GM21723 (cell line): ENCODE results near the gene TSPAN2.
A peak's percentile ranks its signal among the peaks of the same experiment; 100 is the strongest.

Experiments used
- ATAC-seq: cut with Tn5 transposase; IDR thresholded peaks from one replicate; pipeline ENCODE4 v1.9.1; 2021; ENCODE audit warnings: mild to moderate bottlenecking, moderate library complexity; ENCODE audit not compliant: unreplicated experiment

Gene TSPAN2

DNA sequence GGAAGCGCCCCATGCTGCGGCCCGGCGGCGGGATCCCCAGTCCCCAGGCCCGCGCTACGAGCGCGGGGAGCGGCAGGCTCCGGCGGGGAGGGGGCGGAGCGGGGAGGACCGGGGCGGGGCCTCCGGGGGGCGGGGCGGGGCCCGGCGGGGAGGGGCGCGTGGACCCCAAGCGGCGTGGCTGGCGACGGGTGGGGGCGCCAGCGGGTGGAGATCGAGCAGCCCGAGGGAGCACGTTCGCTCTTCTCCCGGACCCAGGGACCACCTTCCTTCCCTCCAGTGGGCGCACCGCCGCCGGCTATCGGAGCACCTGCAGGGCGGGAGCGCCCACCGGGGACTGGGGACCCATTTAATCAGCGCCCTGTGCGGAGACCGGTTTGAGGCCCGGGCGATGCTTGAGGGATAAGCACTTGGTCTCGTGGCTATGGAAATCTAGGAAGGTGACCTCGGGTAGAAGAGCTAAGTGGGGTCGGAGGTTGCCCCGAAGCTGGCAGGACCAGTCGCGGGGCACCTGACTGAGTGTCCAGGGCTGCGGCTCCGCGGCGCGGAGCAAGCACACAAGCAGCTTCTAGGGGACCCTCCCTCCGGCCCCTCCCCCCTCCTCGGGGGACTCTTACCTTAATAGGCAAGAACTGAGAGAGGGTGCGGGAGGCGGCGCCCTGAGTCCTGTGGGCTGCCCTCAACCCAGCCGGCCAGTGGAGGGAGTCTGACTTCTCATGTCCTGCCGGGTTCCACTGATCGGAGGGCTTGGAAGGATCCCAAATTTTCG lies at the start of gene TSPAN2:
TSPAN2 (minus strand) TSS at position 84 of the 766 bp plus-strand sequence; CDS start at position 13, 71 bp downstream.
- ATAC-seq, result no peak

DNA sequence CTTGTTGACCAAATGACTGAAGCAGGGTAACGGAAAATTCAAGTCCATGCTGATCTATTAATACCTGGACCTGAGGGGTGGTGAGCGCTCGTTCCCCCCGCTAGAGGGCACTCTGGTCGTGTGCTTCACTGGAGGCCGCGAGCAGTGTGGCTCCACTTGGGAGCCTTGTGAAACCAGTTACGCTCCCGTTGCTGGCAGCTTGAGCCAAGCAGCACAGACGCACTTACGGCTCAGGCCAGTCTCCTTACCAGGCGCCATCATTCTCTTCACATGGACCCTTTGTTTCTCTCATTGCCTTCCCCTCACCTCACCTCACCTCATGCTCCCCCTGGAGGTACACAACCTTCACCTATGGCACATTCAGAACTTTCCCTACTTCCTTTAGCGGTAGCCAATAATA lies 49.7 kb upstream of the TSPAN2 start:
- peak; percentile 90 for ATAC-seq

DNA sequence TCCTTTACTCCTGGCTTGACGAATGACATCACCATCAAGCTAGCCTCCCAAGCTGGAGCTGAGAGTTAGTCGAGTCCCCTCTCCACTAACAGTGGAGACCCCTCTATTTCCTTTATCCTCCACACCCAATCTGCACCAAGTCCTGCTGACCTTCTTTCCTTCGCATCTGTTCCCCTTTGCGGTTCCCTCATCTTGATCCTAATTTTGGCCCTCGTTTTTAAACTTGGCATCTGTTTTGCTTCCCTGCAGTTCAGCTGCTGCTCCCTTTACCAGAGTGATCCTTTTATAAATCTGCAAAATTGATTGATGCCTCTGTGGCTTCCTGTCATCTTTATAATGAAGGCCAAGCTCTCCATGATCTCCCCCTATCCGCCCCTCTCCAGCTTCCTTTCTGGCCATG lies 49.0 kb upstream of the TSPAN2 start:
- ATAC-seq, result no peak

DNA sequence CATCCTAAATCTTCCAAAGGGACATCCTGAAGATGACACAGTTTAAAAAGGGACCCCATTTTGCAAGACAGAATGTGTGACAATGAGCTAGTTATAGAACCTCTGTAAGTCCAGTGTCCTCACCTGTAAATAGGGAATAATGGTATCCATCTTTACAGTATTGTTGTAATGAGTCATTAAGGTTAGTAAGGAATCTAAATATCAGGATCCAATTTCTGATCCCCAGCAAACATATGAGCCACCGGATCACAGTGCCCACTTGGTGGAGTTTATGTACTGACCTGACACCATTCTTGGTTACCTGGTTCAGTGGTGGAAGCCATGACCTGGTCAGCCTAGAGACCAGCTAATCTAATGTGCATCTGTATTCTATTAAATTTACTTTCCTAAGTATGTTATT lies 47.9 kb upstream of the TSPAN2 start:
- ATAC-seq, result no peak

DNA sequence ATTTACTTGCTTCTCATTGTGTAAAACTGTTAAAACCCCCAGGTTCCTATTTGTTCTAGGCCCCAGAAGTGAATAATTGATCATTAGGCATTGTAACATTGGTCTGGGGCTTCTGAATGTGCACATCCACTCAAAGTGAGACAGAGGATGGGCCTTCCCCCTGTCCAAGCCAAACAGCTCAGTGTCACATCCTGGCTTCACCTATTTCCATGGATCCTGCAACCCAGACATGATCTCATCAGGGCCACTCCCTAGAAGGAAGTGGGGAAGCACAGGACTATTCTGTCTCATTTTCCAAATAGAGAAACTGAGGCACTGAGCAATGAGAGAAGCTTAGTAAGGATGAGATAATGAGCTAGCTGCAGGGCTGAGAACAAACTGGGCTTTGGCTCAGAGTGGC lies 47.4 kb upstream of the TSPAN2 start:
- ATAC-seq, result no peak

- ATAC-seq, result no peak
Observed at GRCh38 chr1:115136106-115136505, 46.8 kb upstream of the TSPAN2 start.

- ATAC-seq, result no peak
Observed at GRCh38 chr1:115135681-115136080, 46.4 kb upstream of the TSPAN2 start.

DNA sequence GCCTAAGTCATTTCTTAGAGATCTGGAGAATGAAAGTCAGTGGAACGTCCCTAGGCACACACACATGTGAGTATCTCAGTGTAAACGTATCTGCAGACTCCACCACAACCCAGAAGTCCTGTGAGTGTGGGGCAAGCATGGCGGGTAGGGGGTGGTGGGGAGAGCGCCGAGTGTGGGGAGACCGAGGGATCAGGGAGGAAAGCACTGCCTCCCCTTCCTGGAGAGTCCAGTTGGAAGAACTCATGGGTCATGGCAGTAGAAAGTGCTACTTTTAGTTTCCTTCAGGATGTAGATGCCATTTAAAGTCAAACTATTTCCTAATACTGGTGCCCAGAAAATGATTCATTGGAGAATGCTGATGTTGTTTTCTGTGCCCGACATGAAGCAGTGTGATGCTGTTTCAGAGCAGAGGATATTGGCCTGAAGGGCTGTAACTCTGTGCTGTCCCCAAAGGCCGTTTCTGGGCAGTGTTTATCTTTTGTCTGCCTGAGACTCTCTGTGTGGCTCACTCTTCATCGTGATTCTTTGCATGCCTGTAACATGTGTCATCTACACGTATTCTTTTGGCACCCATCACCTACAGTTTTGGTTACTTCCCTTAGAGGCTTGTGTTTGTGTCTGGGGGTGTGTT lies 45.7 kb upstream of the TSPAN2 start:
- ATAC-seq, result no peak

DNA sequence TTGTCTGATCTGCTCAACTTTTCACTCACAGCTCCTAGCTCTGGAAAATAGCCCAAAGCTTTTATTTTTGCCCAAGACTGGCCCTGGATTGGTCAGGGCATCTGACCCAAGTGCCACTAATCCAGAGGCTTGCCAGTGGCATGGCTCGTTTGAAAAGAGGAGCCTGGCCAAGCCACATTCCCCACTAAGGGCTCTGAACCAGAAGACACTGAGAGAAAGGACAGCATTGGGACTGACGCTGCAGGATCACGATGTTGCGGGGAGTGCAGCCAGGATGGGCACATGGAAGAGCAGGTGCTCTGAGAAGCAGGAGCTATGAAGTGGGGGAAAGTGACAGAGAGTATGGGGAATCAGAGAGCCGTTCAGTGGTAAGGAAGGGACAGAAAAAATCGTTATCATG lies 44.9 kb upstream of the TSPAN2 start:
- ATAC-seq, result no peak

DNA sequence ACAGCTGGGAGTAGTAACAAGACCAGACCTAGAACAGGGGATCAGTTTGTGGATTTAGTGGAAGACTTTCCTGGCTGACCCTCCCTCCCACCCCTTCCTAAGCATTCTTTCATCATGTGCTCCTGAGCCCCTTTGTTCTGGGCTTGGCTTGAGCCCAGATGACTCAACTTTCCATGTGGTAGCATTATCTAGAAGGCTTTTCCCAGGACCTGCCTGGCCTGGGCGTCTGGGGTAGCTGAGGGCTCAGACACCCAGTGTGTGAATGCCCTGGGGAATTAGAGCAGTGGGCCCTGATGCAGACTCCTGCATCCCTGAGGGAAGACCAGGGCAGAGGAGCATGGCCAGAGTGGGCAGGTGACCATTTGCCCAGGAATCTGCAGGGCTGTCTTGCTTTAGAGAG lies 44.1 kb upstream of the TSPAN2 start:
- no peak for ATAC-seq

GRCh38 chr1:115130786-115131185 lies 41.5 kb upstream of the TSPAN2 start:
- no peak for ATAC-seq

- ATAC-seq, result no peak
Observed at GRCh38 chr1:115129071-115129640, 39.9 kb upstream of the TSPAN2 start.

- no peak for ATAC-seq
Observed at GRCh38 chr1:115127539-115127938, 38.2 kb upstream of the TSPAN2 start.

DNA sequence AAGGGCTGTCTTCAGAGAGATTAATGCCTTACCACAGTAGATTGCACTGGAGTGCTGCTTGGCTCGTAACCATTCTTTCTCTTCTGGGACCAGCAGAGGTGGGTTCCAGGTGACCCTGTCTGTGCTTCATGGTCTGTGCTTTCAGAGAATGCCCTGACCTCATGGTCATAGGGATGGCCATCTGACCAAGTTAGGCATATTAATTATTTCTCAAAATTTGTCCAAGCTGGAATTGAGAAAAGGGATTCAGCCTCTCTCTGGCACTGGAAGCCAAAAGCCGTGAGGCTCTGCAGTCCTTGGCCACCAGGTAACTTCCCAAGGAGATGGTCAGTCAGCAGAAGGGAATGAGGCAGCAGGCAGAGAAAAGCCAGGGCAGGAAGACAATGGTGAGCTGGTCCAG lies 37.2 kb upstream of the TSPAN2 start:
- ATAC-seq, result no peak

- ATAC-seq, result no peak
Observed at GRCh38 chr1:115123116-115123515, 33.8 kb upstream of the TSPAN2 start.

GRCh38 chr1:115121793-115122192 lies 32.5 kb upstream of the TSPAN2 start:
- ATAC-seq, result no peak

GRCh38 chr1:115120296-115120695 lies 31.0 kb upstream of the TSPAN2 start:
- no peak for ATAC-seq

DNA sequence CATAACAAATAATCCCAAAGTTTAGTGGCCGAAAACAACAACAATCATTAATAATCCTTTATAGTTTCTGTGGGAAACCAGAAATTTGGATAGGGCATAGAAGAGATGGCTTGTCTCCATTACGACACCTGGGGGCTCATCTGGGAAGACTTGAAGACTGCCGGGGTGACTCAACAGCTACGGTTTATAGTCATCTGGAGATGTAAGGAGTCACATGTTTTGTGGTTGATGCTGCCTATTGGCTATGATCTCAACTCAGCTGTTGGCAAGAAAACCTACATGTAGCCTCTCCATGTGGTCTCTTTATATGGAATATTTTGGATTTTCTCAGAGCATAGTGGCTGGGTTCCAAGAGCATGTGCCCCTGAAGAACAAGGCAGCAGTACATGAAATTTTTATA lies 29.3 kb upstream of the TSPAN2 start:
- no peak for ATAC-seq

DNA sequence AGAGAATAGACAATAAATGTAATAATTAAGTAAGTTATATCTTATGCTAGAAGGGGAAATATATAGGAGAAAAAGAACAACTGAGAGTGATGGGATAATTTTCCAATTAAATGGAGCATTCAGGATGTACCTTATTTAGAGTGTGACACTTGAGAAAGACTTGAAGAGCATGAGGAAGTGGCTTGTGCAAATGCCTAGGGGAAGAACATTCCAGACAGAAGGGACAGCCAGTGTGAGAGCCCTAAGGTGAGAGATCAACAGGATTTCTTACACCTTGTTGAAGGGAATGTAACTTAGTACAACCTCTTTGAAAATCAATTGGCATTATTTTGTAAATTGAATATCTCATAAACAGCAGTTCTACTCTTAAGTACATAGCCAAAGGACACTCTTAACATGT lies 28.8 kb upstream of the TSPAN2 start:
- ATAC-seq, result no peak

DNA sequence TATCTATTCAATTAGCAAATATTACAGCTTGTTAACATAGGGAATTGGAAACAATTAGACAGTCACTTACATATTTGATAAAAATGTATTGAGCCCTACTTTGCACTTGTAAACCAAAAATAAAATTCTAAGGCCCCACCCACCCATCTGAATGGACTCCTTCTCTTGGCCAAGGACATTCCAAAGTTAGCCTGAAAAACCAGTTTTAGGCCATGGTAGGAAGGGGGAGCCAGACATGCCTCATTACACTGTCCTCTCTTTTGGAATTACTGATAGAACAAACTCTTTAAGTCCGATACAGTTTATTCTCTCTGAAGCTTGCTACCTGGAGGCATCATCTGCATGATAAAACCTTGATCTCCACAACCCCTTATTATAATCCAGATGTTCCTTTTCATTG lies 28.0 kb upstream of the TSPAN2 start:
- ATAC-seq, result no peak

DNA sequence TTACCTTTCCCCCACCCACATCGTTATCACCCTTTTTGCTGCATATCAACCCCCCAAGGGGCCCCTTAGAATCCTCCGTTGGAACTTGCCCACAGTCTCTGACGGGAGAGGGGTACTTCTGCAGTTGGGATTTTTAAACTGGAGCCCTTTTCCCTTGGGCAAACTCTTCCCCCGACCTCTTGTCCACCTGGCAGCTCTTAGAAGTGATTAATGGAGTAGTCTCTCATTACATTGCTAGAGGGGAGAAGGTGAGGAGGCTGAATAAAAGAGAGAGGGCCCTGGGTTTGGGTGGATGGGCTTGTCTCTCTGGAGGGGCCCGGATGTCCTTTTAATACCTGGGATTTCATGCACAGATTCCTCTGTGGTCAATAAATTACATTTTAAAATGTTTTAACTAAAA lies 27.2 kb upstream of the TSPAN2 start:
- ATAC-seq, result no peak

DNA sequence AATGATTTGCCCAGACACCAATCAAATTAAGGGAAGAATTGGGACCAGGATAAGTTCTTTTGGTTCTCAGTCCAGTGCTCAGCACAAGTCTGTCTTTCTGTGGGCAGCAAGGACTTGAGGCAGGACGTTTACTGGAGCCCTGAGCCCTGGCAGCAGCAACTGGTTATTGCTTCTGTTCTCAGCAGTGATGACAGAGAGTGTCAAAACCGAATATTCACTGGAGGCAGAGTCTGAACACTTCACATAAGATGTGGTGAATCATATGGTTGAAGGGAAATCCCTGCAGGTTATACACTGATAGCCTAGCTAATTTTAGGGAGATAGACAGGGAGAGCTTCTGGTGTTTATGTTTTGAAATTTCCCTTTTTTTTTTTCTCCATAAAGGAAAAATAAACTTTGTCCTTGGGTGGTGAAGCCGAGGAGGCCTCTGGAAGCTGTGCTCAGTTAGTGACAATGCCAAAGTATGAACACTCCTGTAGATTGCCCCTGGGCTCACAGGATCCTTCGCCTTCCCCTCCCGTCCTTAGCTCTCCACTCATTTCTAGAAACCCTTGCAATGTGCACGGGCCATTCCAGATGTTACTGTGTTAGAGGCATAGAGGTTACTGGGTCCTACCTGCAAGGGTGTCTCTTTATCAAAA lies 26.3 kb upstream of the TSPAN2 start:
- no peak for ATAC-seq
